GF-D8 (cell line): ENCODE data around the gene STON2.

Source experiments
- DNase-seq: peaks from one replicate; lab custom pipeline; 2025; lab: John Stamatoyannopoulos, UW

Gene STON2

DNA sequence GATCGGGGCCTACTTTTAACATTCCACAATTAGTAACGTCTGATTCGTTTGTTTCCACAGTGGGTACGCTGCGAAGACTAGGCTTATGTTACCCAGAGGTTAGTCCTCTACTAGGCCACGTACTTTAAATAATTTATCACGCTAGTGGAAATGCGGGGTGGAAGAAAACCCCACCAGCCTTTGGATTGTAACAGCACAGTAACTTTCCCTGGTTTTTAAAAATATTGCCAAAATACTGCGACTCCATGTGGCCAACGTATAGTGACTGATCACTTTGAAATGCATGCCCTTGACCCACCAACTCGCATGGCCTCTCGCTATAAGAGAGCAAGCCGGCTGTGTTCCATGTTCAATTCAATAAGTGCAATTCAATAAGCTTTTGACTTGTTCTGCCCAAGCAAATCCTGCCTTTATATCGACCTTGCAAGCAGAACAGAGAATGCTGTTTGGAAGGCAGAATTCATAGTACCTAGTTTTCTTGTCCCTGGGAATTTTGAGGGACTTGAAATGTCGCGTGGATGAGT is 178.5 kb downstream of the STON2 start:
- DNase-seq = no peak

DNA sequence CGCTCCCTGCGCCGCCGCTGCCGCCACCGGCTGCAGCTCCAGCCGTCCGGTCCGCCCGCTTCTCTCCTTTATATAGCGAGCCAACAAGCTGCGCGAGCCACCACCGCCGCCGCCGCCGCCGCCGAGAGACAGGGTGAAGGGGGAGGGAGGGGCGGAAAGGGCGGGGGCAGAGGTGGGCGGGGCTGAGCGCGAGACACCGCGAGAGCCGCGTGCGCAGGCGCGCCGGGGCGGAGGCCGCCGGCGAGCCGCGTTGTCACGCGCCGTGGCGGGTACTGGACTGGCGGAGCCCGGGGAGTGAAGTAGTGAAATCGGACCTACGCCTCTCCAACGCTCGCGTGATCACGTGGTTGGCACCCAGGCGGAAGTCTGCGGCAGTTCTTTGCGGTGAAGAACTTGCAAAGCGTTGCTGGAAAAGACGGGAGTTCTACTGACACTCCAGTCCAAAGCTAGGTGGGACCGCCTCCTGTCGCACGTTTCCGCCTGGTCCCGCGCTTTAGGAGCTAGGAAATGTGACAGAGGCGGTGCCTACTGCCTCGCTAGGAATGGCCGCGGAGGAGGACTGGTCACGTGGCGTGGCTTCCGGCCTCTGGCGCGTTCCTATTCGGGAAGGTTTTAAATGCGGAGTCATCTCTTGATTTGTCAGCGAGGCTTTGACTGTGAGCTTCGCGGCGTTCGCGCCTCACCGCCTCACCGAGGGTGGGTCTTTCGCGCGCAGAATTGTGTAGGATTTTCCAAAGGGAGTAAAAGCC is 179.1 kb downstream of the STON2 start, which contains the start of gene GTF2A1:
GTF2A1 (minus strand) TSS at position 130 of the 749 bp plus-strand sequence. CDS start 441 bp downstream, outside the sequence.
- peak; percentile 85 for DNase-seq

DNA sequence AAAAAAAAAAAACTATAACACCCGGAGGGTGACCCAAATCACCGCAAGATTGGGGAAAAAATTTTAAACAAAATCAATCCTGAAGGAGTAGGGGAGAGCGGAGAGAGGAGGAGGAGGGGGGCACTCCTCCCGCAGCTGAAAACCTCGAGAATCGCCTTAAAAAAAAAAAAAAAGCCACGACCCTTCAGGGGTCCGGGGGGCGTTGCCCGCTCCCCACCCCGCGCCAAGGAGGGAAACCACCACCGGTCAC is 179.6 kb downstream of the STON2 start:
- no peak for DNase-seq

DNA sequence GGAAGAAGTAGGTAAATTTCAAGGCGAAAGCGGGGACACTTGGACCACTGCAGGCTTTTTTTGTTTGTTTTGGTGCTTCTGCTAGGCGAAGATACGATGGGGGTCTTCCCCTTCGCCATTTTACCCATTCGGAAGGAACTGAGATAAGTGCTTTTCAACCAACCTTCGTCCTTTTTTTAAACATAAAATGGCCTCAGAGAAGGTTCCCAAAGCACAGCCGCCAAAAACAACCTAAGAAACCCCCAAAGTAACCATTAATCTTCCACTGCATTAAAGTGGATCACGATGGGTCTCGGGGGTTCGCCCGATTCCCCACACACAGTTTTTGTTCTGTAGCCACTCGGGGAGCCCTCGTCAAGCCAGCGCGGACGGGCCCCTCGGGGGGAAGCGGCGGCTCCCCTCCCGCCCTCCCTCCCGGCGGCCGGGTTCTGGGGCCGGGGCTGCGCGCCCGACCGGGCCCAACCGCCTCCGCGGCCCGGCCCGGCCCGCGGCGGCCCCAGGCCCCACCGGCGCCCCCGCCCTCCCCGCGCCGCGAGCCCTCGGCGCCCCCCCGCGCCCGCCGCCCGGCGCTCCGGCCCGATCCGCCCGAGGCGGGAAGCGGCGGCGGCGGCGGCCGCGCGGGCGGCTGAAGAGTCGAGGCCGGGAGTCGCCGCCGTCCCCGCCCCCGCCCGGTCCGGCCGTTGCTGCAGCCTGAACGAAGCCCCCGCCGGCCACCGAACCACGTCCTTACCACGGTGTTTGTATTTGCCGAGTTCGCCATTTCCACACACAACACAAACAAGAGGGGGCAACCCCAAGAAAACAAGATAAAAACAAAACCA is 180.2 kb downstream of the STON2 start:
- DNase-seq = no peak

DNA sequence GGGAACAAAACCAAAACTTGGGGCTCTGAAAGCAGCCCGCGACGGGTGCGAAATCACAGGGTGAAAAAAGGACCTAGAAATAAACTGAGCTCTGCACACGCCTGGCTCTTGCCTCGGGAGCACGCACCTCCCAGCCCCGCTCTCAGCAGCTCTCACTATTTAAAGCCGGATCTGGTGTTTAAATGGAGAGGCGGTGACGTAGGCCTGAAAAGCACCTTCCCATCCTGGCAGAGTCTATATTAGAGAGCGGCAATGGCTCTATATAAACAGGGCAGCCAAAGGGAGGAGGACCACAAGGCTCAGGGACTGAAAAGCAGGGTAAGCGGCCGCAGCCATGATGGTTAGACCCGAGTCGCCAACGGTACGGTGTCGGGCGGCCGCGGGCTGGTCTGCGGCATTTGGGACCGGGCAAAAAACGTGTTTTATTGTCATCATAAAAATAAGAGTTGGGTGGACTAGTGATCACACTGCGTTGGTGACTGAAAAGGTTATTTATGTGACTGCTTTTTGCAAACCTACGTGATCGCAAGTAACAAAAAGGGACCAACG is 180.8 kb downstream of the STON2 start:
- peak; percentile 69 for DNase-seq

DNA sequence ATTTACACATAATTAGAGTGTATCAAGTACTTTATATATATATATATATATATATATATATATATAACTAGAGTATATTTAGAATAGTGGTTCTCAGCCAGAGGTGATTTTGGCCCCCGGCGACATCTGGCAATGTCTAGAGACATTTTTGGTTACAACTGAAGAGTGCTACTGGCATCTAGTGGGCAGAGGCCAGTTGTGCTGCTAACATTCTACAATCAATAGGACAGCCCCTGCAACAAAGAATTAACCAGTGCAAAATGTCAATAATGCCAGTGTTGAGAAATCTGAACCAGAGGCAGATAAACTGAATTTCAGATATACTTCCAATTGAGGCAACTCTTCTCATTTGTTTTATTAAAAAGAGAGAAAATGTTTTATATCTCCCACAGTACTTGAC is 188.3 kb downstream of the STON2 start:
- DNase-seq = no peak
